NCI-H128 (cell line): ENCODE measurements around the gene SLC18A2.
"Not testable (repeated sequence)": the region's sequence is repeated elsewhere in the genome, so short reads cannot be mapped to it uniquely, and the experiment has no call there.

ENCODE experiments used
- DNase-seq: peaks from one replicate; lab custom pipeline; 2025; ENCODE audit not compliant: unreplicated experiment; lab: John Stamatoyannopoulos, UW

The SLC18A2 gene

DNA sequence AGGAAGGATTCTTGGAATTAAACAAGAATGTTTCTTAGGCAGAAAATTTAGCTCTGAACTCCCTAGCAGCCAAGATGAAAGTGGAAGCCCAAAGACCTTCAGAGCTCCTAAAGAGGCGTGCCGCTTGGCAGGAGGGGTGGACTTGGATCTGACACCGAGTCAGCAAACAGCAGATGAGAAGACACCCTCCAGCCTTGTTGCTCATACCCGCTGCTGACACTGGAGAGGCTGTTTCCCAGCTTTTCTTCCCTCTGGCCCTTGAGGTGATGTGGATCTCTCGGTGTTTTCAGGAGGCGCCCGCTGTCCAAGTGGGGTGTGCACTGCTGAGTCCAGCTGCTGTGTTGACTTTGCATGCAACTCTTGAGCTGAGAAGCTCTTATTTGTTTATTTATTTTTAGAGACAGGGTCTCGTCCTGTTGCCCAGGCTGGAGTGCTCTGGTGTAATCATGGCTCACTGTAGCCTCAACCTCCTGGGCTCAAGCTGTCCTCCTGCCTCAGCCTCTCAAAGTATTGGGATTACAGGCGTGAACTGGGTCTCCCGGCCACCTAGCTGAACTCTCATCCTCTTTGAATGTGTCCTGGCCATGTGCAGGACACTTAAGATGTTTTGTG is 21.5 kb downstream of the SLC18A2 start:
- no peak for DNase-seq

DNA sequence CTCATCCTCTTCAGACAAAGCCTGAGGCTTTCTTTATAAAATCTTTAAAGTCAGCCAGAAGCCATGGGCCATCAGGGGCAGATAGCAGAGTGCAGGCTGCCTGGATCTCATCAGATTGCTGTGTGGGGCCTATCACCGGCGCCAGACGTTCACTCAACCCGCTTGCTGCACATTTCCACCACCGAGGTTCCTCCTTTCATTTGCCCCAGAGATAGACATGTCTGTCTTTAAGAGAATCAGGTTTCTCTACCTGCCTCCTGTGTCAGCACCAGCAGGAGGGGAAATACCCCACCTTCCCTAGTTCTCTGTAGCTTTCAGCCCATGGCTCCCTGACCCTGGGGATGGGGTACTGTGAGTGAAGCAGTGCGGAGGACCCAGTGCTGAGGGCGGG is 22.0 kb downstream of the SLC18A2 start:
- no peak for DNase-seq

DNA sequence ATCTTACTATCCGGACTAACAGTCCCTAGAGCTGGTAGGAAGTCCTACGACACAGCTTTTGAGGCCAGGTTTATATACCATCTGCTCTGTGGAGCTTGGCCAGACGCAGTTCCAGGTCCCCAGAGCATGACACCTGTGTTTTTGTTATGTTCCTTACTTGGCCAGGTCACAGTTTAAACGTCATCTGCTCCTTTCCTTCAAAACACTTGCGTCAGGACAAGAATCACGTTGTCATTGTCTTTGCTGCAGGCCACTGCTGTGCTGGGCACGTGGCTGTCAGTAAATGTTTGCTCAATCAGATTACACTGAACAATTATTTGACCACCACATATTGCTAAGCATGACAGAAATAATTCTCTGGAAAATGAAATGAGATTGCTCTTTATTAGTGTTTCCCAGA is 23.9 kb downstream of the SLC18A2 start:
- DNase-seq, result no peak

DNA sequence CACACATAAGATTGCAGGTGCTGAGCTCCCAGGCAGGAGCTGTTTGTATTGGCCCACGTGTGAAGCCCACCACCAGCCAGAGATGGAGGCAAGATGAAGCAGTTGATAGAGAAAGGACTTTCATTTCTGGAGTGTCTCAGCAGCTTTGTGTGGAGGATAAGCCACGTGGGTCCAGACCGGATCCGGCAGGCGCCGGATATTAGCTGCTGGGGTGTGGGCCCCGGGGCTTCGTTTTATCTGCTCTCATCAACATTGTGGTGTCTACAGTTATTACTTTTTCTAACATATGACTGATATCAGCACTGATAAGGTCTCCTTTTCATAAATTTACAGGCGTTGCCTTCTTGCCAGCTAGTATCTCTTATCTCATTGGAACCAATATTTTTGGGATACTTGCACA is 25.5 kb downstream of the SLC18A2 start:
- DNase-seq, result no peak

DNA sequence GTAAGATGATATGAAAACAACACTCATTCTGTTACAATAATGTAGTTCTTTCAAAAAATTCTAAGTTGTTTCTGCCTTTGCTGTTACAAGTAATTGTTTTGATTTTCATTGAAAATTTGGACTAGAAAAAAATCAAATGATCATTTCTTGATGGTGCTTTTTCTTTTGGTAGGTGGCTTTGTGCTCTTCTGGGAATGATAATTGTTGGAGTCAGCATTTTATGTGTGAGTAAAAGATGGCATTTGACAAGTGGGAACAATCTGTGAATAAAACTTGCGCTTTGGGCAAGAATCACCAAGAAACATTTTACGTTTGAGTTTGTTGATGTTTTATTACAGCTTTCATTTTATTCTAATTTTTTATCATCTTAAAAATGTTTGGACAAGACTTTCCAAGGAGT is 25.9 kb downstream of the SLC18A2 start:
- no peak for DNase-seq

DNA sequence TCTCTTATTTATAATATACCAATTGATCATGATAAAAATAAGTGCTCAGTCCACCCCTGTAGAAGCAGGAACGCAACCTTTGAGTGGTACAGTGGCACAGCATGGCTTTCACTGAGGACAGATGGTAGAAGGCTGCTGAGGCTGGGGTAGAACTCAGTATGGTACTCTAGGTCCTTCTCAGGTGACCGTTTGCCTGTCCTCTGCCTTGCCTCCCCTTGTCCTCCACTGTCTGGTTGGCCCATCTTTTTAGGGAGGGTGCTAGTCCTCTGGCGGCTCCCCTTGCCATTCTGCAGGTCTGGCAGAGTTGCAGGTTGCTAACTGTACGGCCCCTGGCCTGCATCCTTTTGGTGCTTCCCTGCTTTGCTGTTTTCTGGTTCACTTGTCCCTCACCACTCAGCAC is 27.3 kb downstream of the SLC18A2 start:
- no peak for DNase-seq

DNA sequence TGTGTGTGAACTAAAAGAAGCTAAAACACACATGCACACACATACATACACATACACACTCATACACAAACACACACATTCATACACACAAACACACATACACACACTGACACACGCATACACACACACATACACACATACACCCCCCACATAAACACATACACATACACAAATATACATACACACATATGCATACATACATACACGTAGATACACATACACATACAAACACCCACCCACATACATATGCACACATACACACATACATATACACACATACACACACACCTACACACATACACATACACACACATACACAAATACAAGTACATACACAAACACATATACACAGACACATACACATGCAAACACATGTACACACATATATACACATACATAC is 28.0 kb downstream of the SLC18A2 start:
- DNase-seq, result no peak

DNA sequence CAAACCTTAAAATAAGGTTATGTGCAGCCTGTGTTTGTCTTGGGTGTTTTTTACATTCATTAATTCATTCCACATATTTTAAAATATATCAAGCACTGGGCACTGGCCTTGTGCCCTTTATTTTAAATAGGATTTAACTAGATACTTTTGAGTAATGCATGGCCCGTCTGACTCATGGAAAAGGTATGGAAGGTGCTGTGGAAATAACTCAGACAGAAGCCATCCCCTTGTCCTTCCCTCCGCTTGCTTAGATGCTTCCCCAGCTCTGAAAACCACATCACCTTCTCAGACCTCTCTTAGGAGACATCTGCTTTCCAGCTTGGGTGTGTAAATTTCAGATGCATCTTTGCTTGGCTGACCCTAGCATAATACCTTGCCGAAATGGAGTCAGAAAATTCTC is 30.5 kb downstream of the SLC18A2 start:
- DNase-seq, result no peak

DNA sequence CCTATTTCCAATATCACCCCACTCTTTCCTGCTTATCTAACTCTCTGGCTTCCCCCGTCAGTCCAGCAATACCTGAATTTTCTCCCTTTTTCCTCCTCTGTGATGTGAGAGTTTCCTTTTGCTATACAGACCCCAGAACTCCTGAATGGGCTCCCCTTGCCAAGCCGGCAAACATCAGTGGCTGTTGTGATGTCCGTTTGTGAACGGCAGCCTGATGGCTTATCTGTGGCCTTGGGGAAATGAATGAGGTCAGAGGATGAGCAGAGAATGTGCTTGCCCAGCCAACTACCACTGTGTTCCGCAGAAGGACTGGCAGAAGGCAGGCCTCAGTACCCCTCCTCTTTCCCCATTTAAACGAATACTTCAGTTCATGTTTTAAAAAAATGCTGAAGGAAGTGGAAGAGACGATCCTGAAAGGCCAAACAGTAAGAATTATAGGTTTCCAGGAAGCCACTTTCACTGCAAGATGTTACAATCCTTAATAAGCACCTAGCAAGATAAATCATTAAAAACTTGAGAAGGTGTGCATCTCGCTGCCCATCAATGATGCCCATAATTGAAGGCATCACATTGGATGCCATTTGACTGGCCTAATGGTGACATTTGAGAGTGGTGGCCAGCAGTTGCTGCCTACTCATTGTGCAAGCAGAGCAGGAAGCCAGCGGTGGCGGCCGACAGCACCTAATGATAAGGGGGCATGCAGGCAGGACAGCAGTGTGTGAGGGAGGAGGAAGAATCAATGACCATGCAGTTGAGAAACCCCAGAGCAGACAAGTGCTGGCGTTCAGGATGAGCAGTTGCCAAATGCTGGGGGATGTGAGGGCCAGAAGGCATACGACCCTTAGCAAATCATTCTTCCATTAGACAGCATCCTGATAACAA is 31.5 kb downstream of the SLC18A2 start:
- no peak for DNase-seq

DNA sequence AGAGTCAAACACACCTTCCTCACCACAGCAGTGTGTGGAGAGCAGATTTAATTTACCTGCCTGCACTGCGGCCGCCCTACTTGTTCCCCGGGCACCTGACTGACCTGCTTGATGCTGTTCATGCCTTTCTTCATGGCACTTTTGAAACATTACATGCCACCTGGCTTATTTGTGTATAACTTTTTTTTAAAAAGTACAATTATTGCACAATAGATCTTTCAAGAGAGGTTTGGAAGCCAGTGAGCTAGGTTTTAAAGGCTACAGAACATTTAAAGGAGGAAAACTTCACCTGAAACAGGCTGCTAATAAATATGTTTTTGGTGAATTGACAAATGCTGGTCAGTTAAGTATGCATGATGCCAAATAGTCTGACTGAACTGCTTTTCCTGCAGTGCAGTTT is 33.1 kb downstream of the SLC18A2 start:
- no peak for DNase-seq

DNA sequence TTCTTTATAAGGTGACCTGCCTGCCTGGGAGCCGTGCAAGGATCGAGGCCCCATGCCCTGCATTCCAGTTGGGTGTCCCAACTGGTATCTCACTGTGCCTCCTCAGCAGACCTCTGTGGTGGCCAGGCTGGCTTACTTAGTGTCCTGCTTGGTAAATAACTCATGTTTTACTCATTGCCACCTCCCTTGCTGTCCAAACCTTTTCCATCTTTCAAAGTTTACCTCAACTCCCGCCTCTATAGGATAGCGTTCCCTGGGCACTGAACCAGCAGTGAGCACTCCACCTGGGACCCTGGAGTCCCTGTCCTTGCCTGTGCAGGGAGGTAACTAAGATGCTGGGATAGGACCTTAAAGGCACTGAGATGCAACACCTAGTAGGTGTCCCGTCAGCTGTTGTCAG is 33.6 kb downstream of the SLC18A2 start:
- DNase-seq, result no peak

DNA sequence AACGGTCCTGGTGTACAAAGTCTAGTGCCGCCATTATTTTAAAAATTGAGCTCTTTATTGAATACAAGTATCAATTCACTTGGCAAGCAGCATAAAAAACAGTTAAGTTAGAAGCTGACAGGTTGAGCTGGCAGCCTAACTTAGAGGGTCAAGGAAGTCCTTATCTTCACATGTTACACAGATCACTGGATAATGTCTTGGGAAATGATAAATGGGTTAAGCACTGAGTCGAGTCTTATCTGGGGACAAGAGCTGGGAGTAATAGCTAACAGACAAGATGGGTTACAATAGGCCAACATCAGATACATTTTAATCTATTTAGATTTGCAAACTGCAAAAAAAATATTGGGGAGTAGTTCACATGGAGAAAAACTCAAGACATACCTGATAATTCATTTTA is 34.2 kb downstream of the SLC18A2 start:
- no peak for DNase-seq

DNA sequence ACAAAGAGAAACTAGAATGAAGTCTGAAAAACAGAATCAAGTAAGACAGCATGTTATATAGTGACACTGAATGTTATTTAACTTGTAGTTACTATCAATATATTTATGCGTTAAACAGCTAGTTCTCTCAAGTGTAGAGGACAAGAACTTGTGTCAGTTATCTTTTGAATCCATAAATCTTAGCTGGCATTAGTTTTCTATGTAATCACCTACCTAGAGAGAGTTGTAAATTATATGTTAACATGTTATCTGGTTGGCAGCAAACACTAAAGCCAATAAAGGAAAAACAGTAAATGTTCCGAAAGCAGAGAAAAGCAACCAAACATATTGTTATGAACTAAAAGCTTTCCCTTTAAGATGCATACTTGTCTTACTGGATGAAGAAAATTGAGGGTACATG is 36.8 kb downstream of the SLC18A2 start:
- DNase-seq, result no peak

DNA sequence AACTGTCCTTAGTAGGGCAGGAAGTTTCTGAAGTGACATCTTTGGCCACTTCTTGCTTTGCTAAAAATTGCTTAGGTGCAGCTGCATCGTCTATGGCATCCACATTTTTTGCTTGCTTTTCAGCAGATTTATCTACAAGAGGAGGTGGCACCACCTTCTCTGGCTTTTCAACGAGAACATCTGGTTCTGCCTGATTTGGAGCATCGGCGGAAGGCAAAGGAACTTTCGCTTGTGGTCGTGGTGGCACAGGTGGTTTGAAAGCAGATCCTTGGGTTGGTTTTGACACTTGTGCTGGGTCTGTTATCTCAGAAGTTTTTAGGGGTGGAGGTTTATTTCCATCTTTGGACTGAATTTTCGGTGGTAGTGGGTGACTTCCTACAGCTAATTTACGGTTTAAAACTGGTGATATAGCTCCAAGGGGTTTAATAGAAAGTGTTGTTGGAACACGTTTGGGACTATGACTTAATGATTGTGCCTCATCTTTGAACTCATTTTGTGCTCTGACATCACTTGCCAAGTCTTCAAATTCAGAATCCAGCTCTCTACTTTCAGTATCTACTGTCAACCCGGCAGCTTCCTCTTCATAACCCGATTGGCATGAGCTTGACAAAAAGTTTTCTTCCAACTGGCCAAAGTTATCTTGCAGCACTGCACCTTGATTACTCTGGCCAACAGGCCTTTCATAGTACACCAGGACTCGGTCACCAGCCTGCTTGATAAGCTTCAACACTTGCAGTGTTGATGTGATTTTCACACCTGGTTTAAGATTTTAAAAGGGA is 44.0 kb downstream of the SLC18A2 start:
- DNase-seq, result no peak

DNA sequence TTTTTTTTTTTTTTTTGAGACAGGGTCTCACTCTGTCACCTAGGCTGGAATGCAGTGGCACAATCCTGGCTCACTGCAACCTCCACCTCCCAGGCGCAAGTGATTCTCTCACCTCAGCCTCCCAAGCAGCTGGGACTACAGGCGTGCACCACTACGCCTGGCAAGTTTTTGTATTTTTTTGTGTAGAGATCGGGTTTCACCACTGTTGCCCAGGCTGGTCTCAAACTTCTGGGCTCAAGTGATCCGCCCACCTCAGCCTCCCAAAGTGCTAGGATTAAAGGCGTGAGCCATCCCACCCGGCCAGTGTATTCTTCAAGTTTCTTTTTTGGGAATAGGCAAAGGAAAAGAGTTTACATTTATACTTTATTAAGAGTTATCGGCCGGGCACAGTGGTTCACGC is 50.0 kb downstream of the SLC18A2 start:
- not testable (repeated sequence) for DNase-seq

DNA sequence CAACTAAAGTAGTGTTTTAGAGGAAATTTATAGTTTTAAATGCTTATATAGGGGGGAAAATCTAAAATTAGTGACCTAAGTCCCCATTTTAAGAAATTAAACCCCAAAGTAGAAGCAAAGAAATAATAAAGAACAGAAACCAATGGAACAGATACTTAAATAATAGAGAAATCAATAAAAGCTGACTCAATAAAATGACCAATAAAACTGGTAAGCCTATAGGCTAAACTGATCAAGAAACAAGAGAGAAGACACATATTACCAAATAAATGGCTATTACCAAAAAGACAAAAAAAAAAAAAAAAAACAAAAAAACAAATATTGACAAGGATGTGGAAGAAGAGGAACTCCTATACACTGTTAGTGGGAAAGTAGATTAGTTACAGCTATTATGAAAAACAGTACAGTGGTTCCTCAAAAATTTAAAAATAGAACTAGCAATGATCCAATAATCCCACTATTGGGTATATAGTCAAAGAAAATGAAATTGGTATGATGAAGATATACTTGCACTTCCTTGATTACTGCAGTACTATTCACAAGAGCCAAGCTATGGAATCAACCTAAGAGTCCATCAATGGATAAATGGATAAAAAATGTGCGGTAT is 53.2 kb downstream of the SLC18A2 start:
- no peak for DNase-seq

DNA sequence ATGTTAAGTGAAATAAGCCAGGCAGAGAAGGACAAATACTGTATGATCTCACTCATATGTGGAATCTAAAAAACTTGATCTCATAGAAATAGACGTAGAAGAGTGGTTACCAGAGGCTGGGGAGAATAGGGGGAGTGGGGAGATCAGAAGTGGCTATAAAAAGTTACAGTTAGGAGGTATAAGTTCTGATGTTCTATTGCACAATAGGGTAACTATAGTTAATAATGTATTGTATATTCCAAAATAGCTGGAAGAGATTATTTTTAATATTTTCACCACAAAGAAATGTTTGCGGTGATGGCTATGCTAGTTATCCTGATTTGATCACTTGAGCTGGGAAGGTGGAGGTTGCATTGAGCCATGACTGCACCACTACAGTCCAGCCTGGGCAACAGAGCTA is 53.8 kb downstream of the SLC18A2 start:
- DNase-seq, result no peak

DNA sequence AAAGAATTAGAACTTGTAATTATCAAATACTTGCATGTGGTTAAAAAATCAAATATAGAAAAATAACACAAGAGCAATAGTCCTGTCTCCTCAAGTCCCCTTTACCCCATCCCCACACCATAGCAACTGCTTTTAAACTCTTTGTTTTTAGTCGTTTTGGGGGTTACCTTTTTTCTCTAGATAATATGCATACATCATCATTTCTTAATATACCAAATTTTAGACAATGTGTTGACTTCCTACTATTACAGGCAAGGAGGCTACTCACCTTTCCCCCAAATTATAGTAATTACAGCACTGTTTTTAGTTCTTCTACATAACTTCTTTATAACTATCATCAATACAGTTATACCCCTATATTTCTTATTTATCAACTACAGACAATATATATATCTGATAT is 57.3 kb downstream of the SLC18A2 start:
- DNase-seq, result no peak

DNA sequence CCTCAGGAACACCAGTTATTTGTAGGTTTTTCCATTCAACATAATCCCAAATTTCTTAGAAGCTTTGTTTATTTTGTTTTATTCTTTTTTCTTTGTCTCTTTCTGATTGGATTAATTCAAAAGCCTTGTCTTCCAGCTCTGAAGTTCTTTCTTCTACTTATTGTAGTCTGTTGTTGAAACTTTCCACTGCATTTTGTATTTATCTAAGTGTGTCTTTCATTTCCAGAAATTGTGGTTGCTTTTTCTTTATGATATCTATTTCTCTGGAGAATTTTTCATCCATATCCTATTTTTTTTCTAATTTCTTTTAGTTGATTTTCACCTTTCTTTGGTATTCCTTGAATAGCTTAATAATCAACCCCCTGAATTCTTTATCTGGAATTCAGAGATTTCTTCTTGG is 58.5 kb downstream of the SLC18A2 start:
- DNase-seq, result no peak

DNA sequence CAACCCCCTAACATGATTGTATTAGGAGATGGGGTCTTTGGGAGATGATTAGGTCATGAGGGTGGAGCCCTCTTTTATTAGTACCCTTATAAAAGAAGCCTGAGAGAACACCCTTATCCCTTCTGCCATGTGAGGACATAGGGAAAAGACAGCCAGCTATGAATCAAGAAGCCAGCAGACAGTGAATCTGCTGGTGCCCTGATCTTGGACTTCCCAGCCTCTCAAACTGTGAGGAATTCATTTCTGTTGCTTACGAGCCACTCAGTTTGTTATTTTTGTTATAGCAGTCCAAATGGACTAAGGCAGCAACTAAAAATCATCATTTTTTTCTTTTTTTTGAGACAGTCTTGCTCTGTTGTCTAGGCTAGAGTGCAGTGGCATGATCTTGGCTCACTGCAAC is 59.8 kb downstream of the SLC18A2 start:
- no peak for DNase-seq

DNA sequence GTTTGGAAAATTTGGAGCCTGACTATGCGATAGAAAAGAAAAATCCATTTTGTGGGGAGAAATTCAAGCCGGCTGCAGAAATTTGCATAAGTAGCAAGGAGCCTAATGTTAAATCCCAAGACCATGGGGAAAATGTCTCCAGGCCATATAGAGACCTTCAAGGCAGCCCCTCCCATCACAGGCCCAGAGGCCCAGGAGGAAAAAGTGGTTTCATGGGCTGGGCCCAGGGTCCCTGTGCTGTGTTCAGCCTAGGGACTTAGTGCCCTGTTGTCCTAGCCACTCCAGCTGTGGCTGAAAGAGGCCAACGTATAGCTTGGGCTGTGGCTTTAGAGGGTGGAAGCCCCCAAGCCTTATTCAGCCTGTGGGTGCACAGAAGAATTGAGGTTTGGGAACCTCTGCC is 62.5 kb downstream of the SLC18A2 start:
- DNase-seq, result not testable (repeated sequence)

DNA sequence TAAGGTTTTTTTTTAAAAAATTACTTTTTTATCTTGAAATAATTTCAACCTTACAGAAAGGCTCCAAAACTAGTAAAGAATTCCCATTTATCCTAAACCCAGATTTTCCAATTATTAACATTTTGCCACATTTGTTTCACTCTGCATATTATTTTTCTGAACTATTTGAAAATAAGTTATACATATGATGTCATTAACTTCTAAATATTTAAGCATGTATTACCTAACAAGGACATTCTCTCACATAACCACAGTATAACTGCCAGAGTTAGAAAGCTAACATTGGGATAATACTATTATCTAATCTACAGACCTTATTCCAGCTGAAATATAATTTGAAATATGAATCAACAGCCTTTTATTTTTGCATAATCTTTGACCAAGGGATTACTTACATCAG is 65.8 kb downstream of the SLC18A2 start:
- no peak for DNase-seq
